Measurements from ENCODE around the gene C8B. TPM values are rescaled to one million over a fixed set of nuclear protein-coding genes. Genes with fewer than 3 reads are reported as not detected.

C8B gene
- total RNA-seq, 2 donors from 2014 or later: not detected

- Histone ChIP-seq H3K27me3 (no peaks in the 10 kb centered on the region), H3K27ac (no peak overlapping the region), H3K36me3 (no peaks in the 10 kb centered on the region), H3K9me3 (no peaks in the 10 kb centered on the region), H3K4me3 (no peak overlapping the region), H3K4me1 (no peaks in the 10 kb centered on the region)
- DNase-seq (ENCODE audit: low spot score): no peak
- TF ChIP-seq CTCF (IDR thresholded peaks at IDR 0.05): no peak
These were observed 41.7 kb upstream of the C8B start for GRCh38 chr1:57007472-57007871.

GRCh38 chr1:57003398-57004139, 37.8 kb upstream of the C8B start:
- H3K4me1 ChIP-seq: no peaks in the 10 kb centered on the region
- no peaks in the 10 kb centered on the region for H3K36me3 ChIP-seq
- TF ChIP-seq CTCF (IDR thresholded peaks at IDR 0.05): no peak
- DNase-seq (ENCODE audit: low spot score): no peak
- H3K27me3 ChIP-seq: no peaks in the 10 kb centered on the region
- no peak overlapping the region for H3K4me3 ChIP-seq
- no peaks in the 10 kb centered on the region for H3K9me3 ChIP-seq
- H3K27ac ChIP-seq: no peak overlapping the region

GRCh38 chr1:56995414-56996100, 29.7 kb upstream of the C8B start:
- Histone ChIP-seq H3K4me3 (no peak overlapping the region), H3K27ac (no peak overlapping the region), H3K9me3 (no peaks in the 10 kb centered on the region), H3K4me1 (no peaks in the 10 kb centered on the region), H3K27me3 (no peaks in the 10 kb centered on the region), H3K36me3 (no peaks in the 10 kb centered on the region)
- no peak for TF ChIP-seq CTCF (IDR thresholded peaks at IDR 0.05)
- no peak for DNase-seq (ENCODE audit: low spot score)

GRCh38 chr1:56993475-56993874, 27.7 kb upstream of the C8B start:
- no peaks in the 10 kb centered on the region for H3K9me3 ChIP-seq
- DNase-seq (ENCODE audit: low spot score): no peak
- TF ChIP-seq CTCF (IDR thresholded peaks at IDR 0.05): no peak
- no peak overlapping the region for H3K4me3 ChIP-seq
- no peaks in the 10 kb centered on the region for H3K4me1 ChIP-seq
- no peaks in the 10 kb centered on the region for H3K27me3 ChIP-seq
- no peak overlapping the region for H3K27ac ChIP-seq
- no peaks in the 10 kb centered on the region for H3K36me3 ChIP-seq

GRCh38 chr1:56992318-56993125, 26.7 kb upstream of the C8B start:
- H3K9me3 ChIP-seq: no peaks in the 10 kb centered on the region
- no peak overlapping the region for H3K4me3 ChIP-seq
- no peaks in the 10 kb centered on the region for H3K36me3 ChIP-seq
- DNase-seq (ENCODE audit: low spot score): no peak
- no peak for TF ChIP-seq CTCF (IDR thresholded peaks at IDR 0.05)
- no peaks in the 10 kb centered on the region for H3K27me3 ChIP-seq
- H3K27ac ChIP-seq: no peak overlapping the region
- no peaks in the 10 kb centered on the region for H3K4me1 ChIP-seq
